Fibroblast of lung (primary cell): Measurements from ENCODE around the gene IGF1R.

Experiments used
- CTCF ChIP-seq, 2 donors: IDR thresholded peaks in 1 of 2; conservative IDR thresholded peaks in 1 of 2; 1 replicate in 1 of 2; 2 replicates in 1 of 2; pipeline ENCODE4 v1.5.1; 2011 to 2012; ENCODE audit warnings: low read length in 2 of 2, control low read depth in 1 of 2, inconsistent platforms in 1 of 2, low read depth in 1 of 2, mild to moderate bottlenecking in 1 of 2
- EZH2 ChIP-seq: IDR thresholded peaks from 2 replicates; pipeline ENCODE4 v1.5.1; 2012; ENCODE audit warnings: low read length, control low read depth, mild to moderate bottlenecking; ENCODE audit errors: missing control alignments

- TF ChIP-seq CTCF (conservative IDR thresholded peaks at IDR 0.05 in 1 of 2, IDR thresholded peaks at IDR 0.05 in 1 of 2; ENCODE audit: low read depth in 1 of 2, low read length in 2 of 2) = no peak
- no peak for TF ChIP-seq EZH2
Observed at GRCh38 chr15:98863983-98864382, 215.6 kb downstream of the IGF1R start.
